K562 (cell line): ENCODE data around the gene ARHGAP4. TPM values are rescaled to one million over a fixed set of nuclear protein-coding genes. Genes with fewer than 3 reads are reported as not detected.

ENCODE experiments used
- ATAC-seq: fragments of 200-7000 bp; cut with Tn5 transposase; 3 replicates; pipeline ENCODE4 v1.9.1; 2020; ENCODE audit warnings: moderate library complexity
- BruUV-seq: library from RNA; stranded (reverse); fragments of 400-500 nt; replicated peaks from 2 replicates; lab custom pipeline; 2021; lab: Mats Ljungman, UMichigan
- CTCF ChIA-PET: fragments of 300-600 bp; formaldehyde crosslinking; extraction: SDS; loops from one replicate; lab custom pipeline; 2021; ENCODE audit warnings: low intra/inter-chr PET ratio; lab: Yijun Ruan, JAX
- POLR2A ChIA-PET: fragments of 300-600, 350-650 bp; sonication (Branson Sonifier 250); formaldehyde crosslinking; extraction: SDS; loops from one replicate; lab custom pipeline; 2021; ENCODE audit warnings: antibody characterized with exemption, inconsistent platforms; lab: Yijun Ruan, JAX
- DNase-seq, 4 experiments: peaks; one replicate each; pipeline versions ENCODE4 v3.0.0 to v3.0.0-alpha.2; 2011 to 2018; ENCODE audit warnings: low spot score in 3 of 4, mixed read lengths in 3 of 4; ENCODE audit errors: extremely low read depth in 1 of 4
- FAIRE-seq: peaks from 2 replicates; lab custom pipeline; 2011; peaks lifted over from hg19 to GRCh38; lab: Jason Lieb, UNC
- H2AFZ ChIP-seq: 2 replicates; pipeline ENCODE4 v1.6.0; 2011; ENCODE audit warnings: low read depth, low read length, control low read depth, inconsistent platforms
- H3K27ac ChIP-seq: fragments of 200-600 bp; 3 replicates; pipeline ENCODE4 v1.8.0; 2011; ENCODE audit warnings: low read depth, mild to moderate bottlenecking, control low read depth, inconsistent platforms, low read length, moderate library complexity, mixed read lengths; ENCODE audit errors: extremely low read depth
- H3K27me3 ChIP-seq, 2 experiments: fragments of 300-600 bp in 1 of 2; 2 replicates in 1 of 2; 3 replicates in 1 of 2; pipeline versions ENCODE4 v1.6.0 to v1.8.0; 2011; ENCODE audit warnings: inconsistent platforms in 2 of 2, low read length in 2 of 2, mild to moderate bottlenecking in 1 of 2, mixed read lengths in 1 of 2, moderate library complexity in 1 of 2; ENCODE audit not compliant: control insufficient read depth in 2 of 2, insufficient read depth in 2 of 2
- H3K36me3 ChIP-seq: fragments of 300-600 bp; 3 replicates; pipeline ENCODE4 v1.8.0; 2011; ENCODE audit warnings: mild to moderate bottlenecking, low read length, inconsistent platforms; ENCODE audit not compliant: control insufficient read depth, insufficient read depth
- H3K4me1 ChIP-seq, 2 experiments: fragments of 200-600 bp in 1 of 2; replicated peaks in 1 of 2; 2 replicates in 1 of 2; 3 replicates in 1 of 2; pipeline versions ENCODE4 v1.5.1 to v1.8.0; 2011; ENCODE audit warnings: inconsistent platforms in 2 of 2, low read length in 2 of 2, mild to moderate bottlenecking in 1 of 2, mixed read lengths in 1 of 2, moderate library complexity in 1 of 2; ENCODE audit not compliant: control insufficient read depth in 2 of 2, insufficient read depth in 2 of 2
- H3K4me2 ChIP-seq: 2 replicates; pipeline ENCODE4 v1.6.1; 2011; ENCODE audit warnings: low read length, control low read depth, inconsistent platforms, mixed read lengths; ENCODE audit not compliant: insufficient read depth
- H3K4me3 ChIP-seq: fragments of 200-600 bp; sonication (generic), shearing (Covaris generic); 2 replicates; pipeline ENCODE4 v1.5.1; 2016; ENCODE audit warnings: control low read depth, inconsistent platforms
- H3K79me2 ChIP-seq: fragments of 200-600 bp; 3 replicates; pipeline ENCODE4 v1.8.0; 2011; ENCODE audit warnings: low read length, inconsistent platforms; ENCODE audit not compliant: control insufficient read depth, insufficient read depth
- H3K9ac ChIP-seq, 2 experiments: 2 replicates each; pipeline versions ENCODE4 v1.6.0 to v1.6.1; 2011; ENCODE audit warnings: low read depth in 2 of 2, low read length in 2 of 2, control low read depth in 1 of 2, inconsistent platforms in 1 of 2, mild to moderate bottlenecking in 1 of 2, mixed read lengths in 1 of 2; ENCODE audit not compliant: insufficient read depth in 1 of 2
- H3K9me1 ChIP-seq: one replicate; pipeline ENCODE4 v1.6.0; 2011; ENCODE audit warnings: inconsistent platforms, mild to moderate bottlenecking, low read length, moderate library complexity; ENCODE audit not compliant: control insufficient read depth, insufficient read depth
- H3K9me3 ChIP-seq: replicated peaks from 2 replicates; pipeline ENCODE4 v1.5.1; 2011; ENCODE audit warnings: low read depth, low read length, inconsistent platforms; ENCODE audit not compliant: control insufficient read depth, insufficient read depth
- H4K20me1 ChIP-seq: replicated peaks from 2 replicates; pipeline ENCODE4 v1.6.1; 2011; ENCODE audit warnings: low read length, inconsistent platforms, mixed read lengths; ENCODE audit not compliant: control insufficient read depth, insufficient read depth
- CHCHD3 ChIP-seq: fragments of 250-450 bp; sonication (Bioruptor Pico); IDR thresholded peaks from 2 replicates; pipeline ENCODE4 v2.1.2; 2022; ENCODE audit warnings: mild to moderate bottlenecking
- KDM5B ChIP-seq: fragments of 200-600 bp; sonication (generic); IDR thresholded peaks from 2 replicates; pipeline ENCODE4 v1.6.1; 2012; ENCODE audit warnings: low read depth, mild to moderate bottlenecking, moderate library complexity, low read length, control low read depth, inconsistent platforms; ENCODE audit not compliant: insufficient replicate concordance
- RBBP5 ChIP-seq: fragments of 200-600 bp; sonication (generic); IDR thresholded peaks from 2 replicates; pipeline ENCODE4 v1.6.1; 2012; ENCODE audit warnings: borderline replicate concordance, mild to moderate bottlenecking, low read length, control low read depth, inconsistent platforms; ENCODE audit not compliant: insufficient read depth, poor library complexity, severe bottlenecking
- SAP30 ChIP-seq: fragments of 200-600 bp; sonication (generic); IDR thresholded peaks from 2 replicates; pipeline ENCODE4 v1.6.1; 2012; ENCODE audit warnings: borderline replicate concordance, low read depth, mild to moderate bottlenecking, moderate library complexity, low read length, control low read depth, inconsistent platforms; ENCODE audit not compliant: insufficient read depth, poor library complexity, severe bottlenecking
- SMC3 ChIP-seq: conservative IDR thresholded peaks from 2 replicates; pipeline ENCODE4 v1.6.1; 2011; ENCODE audit warnings: low read depth, low read length, improper control_type of control experiment; ENCODE audit not compliant: insufficient read depth
- TFAP4 ChIP-seq: sonication (generic); formaldehyde crosslinking; IDR thresholded peaks from 2 replicates; pipeline ENCODE4 v1.8.0; 2022; ENCODE audit warnings: missing genetic modification reagents, mild to moderate bottlenecking, moderate library complexity, borderline replicate concordance
- ZBTB7A ChIP-seq: IDR thresholded peaks from 2 replicates; pipeline ENCODE4 v1.6.1; 2011; ENCODE audit warnings: low read depth, mild to moderate bottlenecking, low read length, moderate library complexity, borderline replicate concordance; ENCODE audit not compliant: control insufficient read depth
- WGBS: fragments of 100-300 bp; shearing (Covaris generic); methylation state at CpG from one replicate; pipeline ENCODE4 v1.1.6; 2016; ENCODE audit warnings: low coverage, mixed read lengths; ENCODE audit not compliant: insufficient coverage; ENCODE audit errors: missing lambda C conversion rate; 5-methylcytosine and 5-hydroxymethylcytosine counted together
- in situ Hi-C: fragments of 300-500 bp; cut with MboI; formaldehyde crosslinking; loops from 4 replicates; pipeline ENCODE4 v1.15.0; 2018; ENCODE audit warnings: inconsistent platforms, mixed read lengths
- intact Hi-C: fragments of 100-400 bp; cut with micrococcal nuclease; formaldehyde crosslinking; loops from 2 replicates; pipeline ENCODE4 v1.14.2; 2022
- polyA plus RNA-seq, 8 experiments: library from polyadenylated mRNA; depleted of rRNA in 4 of 8; stranded (reverse) in 5 of 8; unstranded in 3 of 8; fragments of >200 nt; fragmentation: Nextera tagmentation in 2 of 8; fragmentation: Illumina TruSeq in 1 of 8; extraction: Ambion mirVana in 2 of 8; extraction: Trizol in 1 of 8; gene quantifications; 2 replicates each; pipeline versions ENCODE4 v1.2.1 to v1.2.3, GENCODE V29; 2011 to 2014; ENCODE audit warnings: inconsistent platforms in 1 of 8, missing spikeins in 1 of 8
- total RNA-seq, 7 experiments: library from RNA; depleted of rRNA in 6 of 7; stranded (reverse); fragments of >200 nt in 6 of 7; fragmentation: Illumina TruSeq in 2 of 7; extraction: Trizol in 2 of 7; gene quantifications; 2 replicates each; pipeline versions ENCODE4 v1.2.1 to v1.2.3, GENCODE V29; 2011 to 2021; ENCODE audit warnings: low replicate concordance in 1 of 7
- TF ChIP-seq, protein P1 (sequence below): sonication (generic); formaldehyde crosslinking; IDR thresholded peaks from 2 replicates; pipeline ENCODE4 v1.8.0; 2022; ENCODE audit warnings: mild to moderate bottlenecking, missing genetic modification reagents

ARHGAP4 gene
- total and polyA plus RNA-seq, 9 of the 15 experiments (the other 6 are each of a cell fraction or from before 2014, with no cell fraction given), result 0.30 to 81.8 (median 13.5) TPM

DNA sequence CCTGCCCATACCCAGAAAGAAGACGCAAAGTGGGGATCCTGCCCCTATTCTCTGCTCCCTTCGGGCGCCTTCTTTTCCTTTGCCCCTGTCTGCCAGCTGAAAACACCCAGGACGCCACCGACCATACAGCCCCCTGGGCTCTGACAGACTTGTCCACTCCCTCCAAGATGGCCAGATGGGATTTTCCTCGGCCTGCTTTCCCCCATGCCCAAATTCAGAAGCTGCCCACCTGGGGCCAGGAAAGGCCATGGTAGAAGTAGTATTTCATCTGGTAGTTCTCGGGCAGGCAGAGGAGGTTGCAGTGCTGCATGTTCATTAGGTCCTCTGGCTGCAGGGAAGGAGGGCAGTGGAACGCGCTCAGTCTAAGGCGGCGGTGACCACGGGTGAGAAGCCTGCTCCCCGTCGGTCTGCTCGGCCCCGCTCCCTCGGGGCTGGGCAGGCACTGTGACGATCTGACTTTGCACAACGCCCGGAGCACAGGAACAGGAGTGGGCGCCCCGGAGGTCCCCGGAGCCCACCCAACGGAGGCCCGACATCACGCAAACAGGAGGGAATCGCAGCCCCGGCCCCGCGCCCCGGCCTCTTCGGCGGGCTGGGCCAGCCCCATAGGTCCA, 8.2 kb upstream of the ARHGAP4 start:
- BruUV-seq, result no TSS peak

More for the DNA sequence above, 8.2 kb upstream of the ARHGAP4 start:
- peaks cover 32% of the 10 kb centered on the region for H3K79me2 ChIP-seq
- ChIA-PET POLR2A (interaction anchor here (0.6 to 2.0 kb wide), 4 partner anchors 9 to 407 kb away, joined by 3 to 12 read pairs (median 4); partner anchors contain the start of gene RENBP), CTCF (no interaction called here)
- 0% methylated on average over 3 of the region's 33 CpGs for WGBS
- H3K4me1 ChIP-seq, result peaks cover 18 to 39% of the 10 kb centered on the region in 2 experiments; a peak in 4 of 5 replicates
- H3K9me1 ChIP-seq, result no peaks in the 10 kb centered on the region
- DNase-seq (no peak), ATAC-seq (peak; percentile 33), FAIRE-seq (peak; percentile 26)
- H3K27me3 ChIP-seq, result no peaks in the 10 kb centered on the region
- in situ Hi-C loops, result no loop called here
- no peaks in the 10 kb centered on the region for H3K9me3 ChIP-seq
- intact Hi-C loops, result no loop called here
- no peak overlapping the region for H2AFZ ChIP-seq
- peak overlapping the region; percentile 97 for H3K4me2 ChIP-seq
- H3K36me3 ChIP-seq, result peaks cover 45% of the 10 kb centered on the region
- TF ChIP-seq, protein P1, sequence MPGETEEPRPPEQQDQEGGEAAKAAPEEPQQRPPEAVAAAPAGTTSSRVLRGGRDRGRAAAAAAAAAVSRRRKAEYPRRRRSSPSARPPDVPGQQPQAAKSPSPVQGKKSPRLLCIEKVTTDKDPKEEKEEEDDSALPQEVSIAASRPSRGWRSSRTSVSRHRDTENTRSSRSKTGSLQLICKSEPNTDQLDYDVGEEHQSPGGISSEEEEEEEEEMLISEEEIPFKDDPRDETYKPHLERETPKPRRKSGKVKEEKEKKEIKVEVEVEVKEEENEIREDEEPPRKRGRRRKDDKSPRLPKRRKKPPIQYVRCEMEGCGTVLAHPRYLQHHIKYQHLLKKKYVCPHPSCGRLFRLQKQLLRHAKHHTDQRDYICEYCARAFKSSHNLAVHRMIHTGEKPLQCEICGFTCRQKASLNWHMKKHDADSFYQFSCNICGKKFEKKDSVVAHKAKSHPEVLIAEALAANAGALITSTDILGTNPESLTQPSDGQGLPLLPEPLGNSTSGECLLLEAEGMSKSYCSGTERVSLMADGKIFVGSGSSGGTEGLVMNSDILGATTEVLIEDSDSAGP (CRISPR knock-in tag), result no peak
- TF ChIP-seq RBBP5 (peak; percentile 32), ZBTB7A (peak; percentile 5; the same call in 1 of the 2 replicates), TFAP4 (CRISPR knock-in tag) (peak; percentile 33; the same call in 1 of the 2 replicates), CHCHD3 (CRISPR knock-in tag) (no peak), KDM5B (peak; percentile 25), SAP30 (peak; percentile 53), SMC3 (no peak)
- H3K4me3 ChIP-seq, result peak overlapping the region; percentile 97
- no peaks in the 10 kb centered on the region for H4K20me1 ChIP-seq
- peak overlapping the region; percentile 71 for H3K27ac ChIP-seq
- H3K9ac ChIP-seq, result peak overlapping the region; percentile 86 to 99
